Right renal pelvis (tissue), 4 donors: ENCODE data around the gene TANK. TPM values are rescaled to one million over a fixed set of nuclear protein-coding genes. Genes with fewer than 3 reads are reported as not detected.
A peak's percentile ranks its signal among the peaks of the same experiment; 100 is the strongest.
"Not testable (repeated sequence)": the region's sequence is repeated elsewhere in the genome, so short reads cannot be mapped to it uniquely, and the experiment has no call there.

Source experiments
- DNase-seq, 4 donors: peaks; one replicate each; pipeline ENCODE4 v3.0.0-alpha.2; 2013; ENCODE audit warnings: low read depth in 4 of 4, low spot score in 3 of 4, missing footprints in 1 of 4
- polyA plus RNA-seq, 4 donors: library from polyadenylated mRNA; unstranded; fragments of 120-200 nt; gene quantifications; one replicate each; pipeline ENCODE4 v1.2.1, GENCODE V29; 2013; ENCODE audit not compliant: insufficient read length in 4 of 4

The TANK gene
- polyA plus RNA-seq, 4 donors: 40.2 to 58.9 (median 52.3) TPM

GRCh38 chr2:161132384-161132783 is 27.8 kb upstream of the TANK start:
- DNase-seq: not testable (repeated sequence)

- no peak for DNase-seq
Observed at GRCh38 chr2:161133366-161133765, 26.9 kb upstream of the TANK start.

GRCh38 chr2:161134547-161135518 is 25.4 kb upstream of the TANK start:
- DNase-seq: no peak

- DNase-seq: no peak
Observed at GRCh38 chr2:161135951-161136593, 24.2 kb upstream of the TANK start.

GRCh38 chr2:161136696-161137324 is 23.4 kb upstream of the TANK start:
- DNase-seq: no peak

GRCh38 chr2:161138429-161138828 is 21.8 kb upstream of the TANK start:
- no peak for DNase-seq

GRCh38 chr2:161139098-161139987 is 20.9 kb upstream of the TANK start:
- DNase-seq: no peak

- DNase-seq: no peak
Observed at GRCh38 chr2:161141033-161141432, 19.2 kb upstream of the TANK start.

GRCh38 chr2:161146209-161146775 is 13.9 kb upstream of the TANK start:
- no peak for DNase-seq

- DNase-seq: no peak
Observed at GRCh38 chr2:161146996-161147395, 13.2 kb upstream of the TANK start.

GRCh38 chr2:161147856-161148255 is 12.4 kb upstream of the TANK start:
- DNase-seq: no peak

GRCh38 chr2:161150704-161151103 is 9.5 kb upstream of the TANK start:
- no peak for DNase-seq

- no peak for DNase-seq
Observed at GRCh38 chr2:161152302-161152701, 7.9 kb upstream of the TANK start.

- DNase-seq: no peak
Observed at GRCh38 chr2:161158882-161159281, 1.3 kb upstream of the TANK start.

- no peak for DNase-seq
Observed at GRCh38 chr2:161159456-161160225, 587 bp upstream of the TANK start.

GRCh38 chr2:161161074-161161706 is 962 bp downstream of the TANK start:
- peak in 1 of 4 donors; percentile 15 for DNase-seq

- DNase-seq: no peak
Observed at GRCh38 chr2:161163440-161163839, 3.2 kb downstream of the TANK start.

- no peak for DNase-seq
Observed at GRCh38 chr2:161164161-161164560, 3.9 kb downstream of the TANK start.

GRCh38 chr2:161165266-161165665 is 5.0 kb downstream of the TANK start:
- DNase-seq: no peak
